A549 (cell line): ENCODE data around the gene FSHB. TPM values are rescaled to one million over a fixed set of nuclear protein-coding genes. Genes with fewer than 3 reads are reported as not detected.
"Not testable (repeated sequence)": the region's sequence is repeated elsewhere in the genome, so short reads cannot be mapped to it uniquely, and the experiment has no call there.

ENCODE experiments used
- ATAC-seq, 2 experiments: fragments of 200-7000 bp in 1 of 2; fragments of >200 bp in 1 of 2; cut with Nextera tagmentation in 1 of 2; cut with Tn5 transposase in 1 of 2; 3 replicates each; pipeline versions ENCODE4 v1.8.0 to v1.9.1; 2018 to 2020; ENCODE audit warnings: mild to moderate bottlenecking in 1 of 2, moderate library complexity in 1 of 2
- CTCF ChIA-PET: fragments of 300-600 bp; sonication (Branson Sonifier 250); formaldehyde crosslinking; extraction: SDS; loops from one replicate; lab custom pipeline; 2021; ENCODE audit warnings: antibody characterized with exemption, inconsistent platforms; lab: Yijun Ruan, JAX
- POLR2A ChIA-PET: fragments of 350-600 bp; formaldehyde crosslinking; extraction: SDS; loops from one replicate; lab custom pipeline; 2021; ENCODE audit warnings: antibody characterized with exemption, inconsistent platforms; lab: Yijun Ruan, JAX
- DNase-seq, 2 experiments: peaks; one replicate each; pipeline versions ENCODE4 v3.0.0 to v3.0.0-alpha.2; 2011 to 2016; ENCODE audit warnings: low read depth in 1 of 2, low spot score in 1 of 2
- FAIRE-seq: peaks from 2 replicates; lab custom pipeline; 2011; peaks lifted over from hg19 to GRCh38; lab: Jason Lieb, UNC
- H3K27ac ChIP-seq, 2 experiments: fragments of >200 bp; sonication (Bioruptor Twin); formaldehyde crosslinking; 3 replicates each; pipeline ENCODE4 v1.5.1; 2016 to 2017
- H3K4me1 ChIP-seq: fragments of >200 bp; sonication (Bioruptor Twin); formaldehyde crosslinking; 3 replicates; pipeline ENCODE4 v1.6.1; 2016
- H3K4me2 ChIP-seq: fragments of >200 bp; sonication (Bioruptor Twin); formaldehyde crosslinking; 3 replicates; pipeline ENCODE4 v1.6.1; 2016
- H3K4me3 ChIP-seq: fragments of >200 bp; sonication (Bioruptor Twin); formaldehyde crosslinking; 3 replicates; pipeline ENCODE4 v1.5.1; 2016
- H3K9me3 ChIP-seq: fragments of >200 bp; sonication (Bioruptor Twin); formaldehyde crosslinking; 3 replicates; pipeline ENCODE4 v1.6.1; 2016
- CBX8 ChIP-seq: fragments of 200-600 bp; sonication (generic); IDR thresholded peaks from 2 replicates; pipeline ENCODE4 v1.6.1; 2016
- CEBPB ChIP-seq, 2 experiments: fragments of >200 bp in 1 of 2; sonication (Bioruptor Twin) in 1 of 2; formaldehyde crosslinking in 1 of 2; IDR thresholded peaks; 2 replicates each; pipeline ENCODE4 v1.6.1; 2012 to 2016
- CTCF ChIP-seq: fragments of >200 bp; sonication (Bioruptor Twin); formaldehyde crosslinking; IDR thresholded peaks from 3 replicates; pipeline ENCODE4 v1.5.1; 2016
- EHF ChIP-seq: fragments of 250-450 bp; sonication (Bioruptor Pico); IDR thresholded peaks from 2 replicates; pipeline ENCODE4 v1.5.0; 2020; ENCODE audit warnings: mild to moderate bottlenecking
- EHMT2 ChIP-seq: fragments of 200-600 bp; sonication (generic); IDR thresholded peaks from 2 replicates; pipeline ENCODE4 v1.6.1; 2016; ENCODE audit warnings: antibody characterized with exemption, low read depth, mild to moderate bottlenecking, moderate library complexity
- ESRRA ChIP-seq: fragments of 150-350 bp; IDR thresholded peaks from 2 replicates; pipeline ENCODE4 v1.6.1; 2014; ENCODE audit warnings: mild to moderate bottlenecking, low read length, borderline replicate concordance
- FOSB ChIP-seq: fragments of 250-450 bp; sonication (Bioruptor Pico); IDR thresholded peaks from 2 replicates; pipeline ENCODE4 v1.5.0; 2020; ENCODE audit warnings: mild to moderate bottlenecking, moderate library complexity
- GATA3 ChIP-seq: IDR thresholded peaks from 2 replicates; pipeline ENCODE4 v1.6.1; 2012; ENCODE audit warnings: borderline replicate concordance
- HES2 ChIP-seq: fragments of >200 bp; sonication (Bioruptor Twin); formaldehyde crosslinking; IDR thresholded peaks from 2 replicates; pipeline ENCODE4 v1.6.1; 2016
- KDM5A ChIP-seq: fragments of 200-600 bp; sonication (generic); IDR thresholded peaks from 2 replicates; pipeline ENCODE4 v1.6.1; 2016; ENCODE audit warnings: antibody characterized with exemption, mild to moderate bottlenecking
- MAZ ChIP-seq: fragments of 150-350 bp; IDR thresholded peaks from 2 replicates; pipeline ENCODE4 v1.6.1; 2014; ENCODE audit warnings: antibody characterized with exemption, low read depth, low read length, borderline replicate concordance
- NPAS2 ChIP-seq: fragments of 250-450 bp; sonication (Bioruptor Pico); IDR thresholded peaks from 2 replicates; pipeline ENCODE4 v1.8.0; 2022; ENCODE audit warnings: mild to moderate bottlenecking, moderate library complexity, borderline replicate concordance
- RAD21 ChIP-seq, 2 experiments: fragments of >200 bp in 1 of 2; sonication (Bioruptor Twin) in 1 of 2; formaldehyde crosslinking in 1 of 2; IDR thresholded peaks in 1 of 2; conservative IDR thresholded peaks in 1 of 2; 2 replicates in 1 of 2; 3 replicates in 1 of 2; pipeline ENCODE4 v1.6.1; 2012 to 2018; ENCODE audit warnings: inconsistent platforms in 1 of 2
- RFX5 ChIP-seq: fragments of 450-650 bp; IDR thresholded peaks from 2 replicates; pipeline ENCODE4 v1.7.1; 2014; ENCODE audit warnings: antibody characterized with exemption, mild to moderate bottlenecking, moderate library complexity
- SMC3 ChIP-seq: fragments of >200 bp; sonication (Bioruptor Twin); formaldehyde crosslinking; IDR thresholded peaks from 3 replicates; pipeline ENCODE4 v1.6.1; 2018; ENCODE audit warnings: inconsistent platforms
- TP53 ChIP-seq: fragments of 250-450 bp; sonication (Bioruptor Pico); IDR thresholded peaks from 2 replicates; pipeline ENCODE4 v1.5.0; 2021; ENCODE audit warnings: mild to moderate bottlenecking, moderate library complexity
- ZC3H11A ChIP-seq: fragments of 450-650 bp; IDR thresholded peaks from 2 replicates; pipeline ENCODE4 v1.6.1; 2014; ENCODE audit warnings: antibody characterized with exemption, mild to moderate bottlenecking
- WGBS: methylation state at CpG from one replicate; pipeline ENCODE4 v1.1.6; 2017; ENCODE audit errors: missing lambda C conversion rate; 5-methylcytosine and 5-hydroxymethylcytosine counted together
- polyA plus RNA-seq, 4 experiments: library from polyadenylated mRNA; depleted of rRNA in 3 of 4; stranded (reverse); fragments of >200 nt; fragmentation: RNase III in 1 of 4; extraction: RNeasy Plus Mini Kit Qiagen cat#74134 plus additional on column Dnase treatment in 1 of 4; gene quantifications; 2 replicates in 3 of 4; 3 replicates in 1 of 4; pipeline ENCODE4 v1.2.3, GENCODE V29; 2011 to 2017

FSHB gene
- polyA plus RNA-seq, 2 of the 4 experiments (the other 2 are of a cell fraction), result not detected

DNA sequence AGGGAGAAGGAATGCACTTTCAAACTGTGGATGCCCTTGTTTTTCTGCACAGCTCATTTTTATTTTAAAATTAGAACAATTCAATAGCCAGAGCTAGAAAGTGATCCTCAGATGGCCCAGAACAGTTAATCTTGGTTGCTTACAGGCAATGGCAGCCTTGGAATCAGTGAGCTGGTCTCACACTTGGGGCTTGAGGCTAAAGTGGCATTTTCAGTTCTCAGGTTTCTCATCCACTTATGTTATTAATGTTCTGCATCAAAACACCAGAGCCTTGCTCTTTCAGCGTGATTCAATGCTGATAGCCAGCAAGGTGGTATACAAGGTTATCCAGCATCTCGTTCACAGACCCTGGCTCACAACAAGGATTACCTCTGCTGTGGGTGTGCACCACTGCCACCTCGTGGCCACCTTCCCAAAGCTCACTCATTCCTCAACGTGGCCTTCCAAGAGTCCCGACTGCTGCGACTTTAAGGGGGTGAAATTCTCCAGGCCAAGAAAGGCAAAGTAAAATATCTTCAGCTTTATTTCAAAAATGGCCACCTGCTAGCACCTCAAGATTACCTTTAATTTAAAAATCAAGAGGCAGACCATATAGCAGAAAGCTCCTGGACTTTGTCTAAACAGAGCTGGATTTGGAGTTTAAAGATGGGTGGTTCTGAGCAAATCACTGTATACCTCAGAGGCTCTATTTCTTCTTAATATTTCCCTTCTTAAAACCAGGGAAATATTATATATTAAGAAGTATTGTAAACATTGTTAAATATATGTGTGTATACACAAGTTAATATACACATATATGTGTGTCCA is 34.2 kb upstream of the FSHB start:
- CTCF ChIA-PET, result interaction anchor here (0.6 to 2.8 kb wide), 11 partner anchors 24 to 764 kb away, joined by 3 to 11 read pairs (median 4); no protein-coding TSS in a partner anchor
- TF ChIP-seq EHMT2, result no peak
- TF ChIP-seq RAD21 (conservative IDR thresholded peaks at IDR 0.05 in 1 of 2, IDR thresholded peaks at IDR 0.05 in 1 of 2), result peak; percentile 52 to 60; a peak in 4 of 5 replicates
- TF ChIP-seq SMC3, result peak; percentile 45
- peak; percentile 57 for TF ChIP-seq CTCF
- no peak for TF ChIP-seq KDM5A
- no peak for TF ChIP-seq CBX8
- TF ChIP-seq CEBPB (IDR thresholded peaks at IDR 0.05), result no peak
- no peak for TF ChIP-seq ESRRA
- TF ChIP-seq TP53 (CRISPR knock-in tag), result no peak
- TF ChIP-seq GATA3, result no peak
- TF ChIP-seq FOSB (CRISPR knock-in tag), result no peak
- Histone ChIP-seq H3K4me1 (no peaks in the 10 kb centered on the region), H3K4me3 (no peak overlapping the region), H3K27ac (no peak overlapping the region), H3K9me3 (no peaks in the 10 kb centered on the region), H3K4me2 (no peak overlapping the region)
- POLR2A ChIA-PET, result no interaction called here
- FAIRE-seq (no peak), ATAC-seq (peak; percentile 76 to 91; a peak in 5 of 6 replicates), DNase-seq (peak; percentile 5 to 53)
- 10% methylated on average over 6 of the region's 6 CpGs for WGBS

DNA sequence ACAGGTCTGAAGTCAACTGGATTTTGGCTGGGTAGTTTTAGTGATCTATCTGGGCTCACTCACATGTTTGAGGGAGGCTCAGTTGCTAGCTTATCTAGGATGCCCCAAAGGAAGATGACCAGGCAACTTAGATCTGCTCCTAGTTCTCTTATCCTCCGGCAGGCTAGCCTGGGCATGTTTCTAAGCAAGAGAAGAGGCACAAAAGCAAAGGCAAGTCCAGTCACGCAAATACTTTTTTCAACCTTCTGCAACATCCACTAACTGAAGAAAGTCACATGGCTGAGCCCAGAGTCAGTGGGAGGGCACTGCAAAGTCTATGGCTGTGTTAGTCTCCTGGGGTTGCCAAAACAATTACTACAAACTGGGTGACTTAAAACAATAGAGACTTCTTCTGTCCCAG is 32.9 kb upstream of the FSHB start:
- Histone ChIP-seq H3K27ac (no peak overlapping the region), H3K4me2 (no peak overlapping the region), H3K4me3 (no peak overlapping the region), H3K9me3 (no peaks in the 10 kb centered on the region), H3K4me1 (no peaks in the 10 kb centered on the region)
- 60% methylated on average over 2 of the region's 2 CpGs for WGBS
- FAIRE-seq (no peak), DNase-seq (no peak), ATAC-seq (no peak)
- POLR2A ChIA-PET, result no interaction called here
- TF ChIP-seq CBX8 (no peak), SMC3 (no peak), CTCF (no peak), RFX5 (no peak), HES2 (no peak), EHF (CRISPR knock-in tag) (no peak), MAZ (no peak), NPAS2 (no peak)
- CTCF ChIA-PET, result no interaction called here

- FAIRE-seq, H3K4me2 ChIP-seq, H3K9me3 ChIP-seq, DNase-seq, H3K27ac ChIP-seq, H3K4me1 ChIP-seq, POLR2A ChIA-PET, CTCF ChIA-PET, H3K4me3 ChIP-seq, ATAC-seq: not testable (repeated sequence)
- TF ChIP-seq ZC3H11A, result peak; percentile 79
- WGBS, result 2% methylated on average over 6 of the region's 6 CpGs
These were observed 27.8 kb upstream of the FSHB start for GRCh38 chr11:30202989-30203388.
